Limb (tissue), 2 donors: ENCODE measurements around the gene MEF2C.
A peak's percentile ranks its signal among the peaks of the same experiment; 100 is the strongest.

Experiments used
- DNase-seq, 2 donors: peaks; one replicate each; pipeline ENCODE4 v3.0.0-alpha.2; 2016; ENCODE audit errors: extremely low spot score in 2 of 2

MEF2C gene

GRCh38 chr5:88675168-88675707 is 207.7 kb downstream of the MEF2C start:
- DNase-seq: no peak

GRCh38 chr5:88674356-88675167 is 208.4 kb downstream of the MEF2C start:
- peak in 1 of 2 donors; percentile 82 for DNase-seq

DNA sequence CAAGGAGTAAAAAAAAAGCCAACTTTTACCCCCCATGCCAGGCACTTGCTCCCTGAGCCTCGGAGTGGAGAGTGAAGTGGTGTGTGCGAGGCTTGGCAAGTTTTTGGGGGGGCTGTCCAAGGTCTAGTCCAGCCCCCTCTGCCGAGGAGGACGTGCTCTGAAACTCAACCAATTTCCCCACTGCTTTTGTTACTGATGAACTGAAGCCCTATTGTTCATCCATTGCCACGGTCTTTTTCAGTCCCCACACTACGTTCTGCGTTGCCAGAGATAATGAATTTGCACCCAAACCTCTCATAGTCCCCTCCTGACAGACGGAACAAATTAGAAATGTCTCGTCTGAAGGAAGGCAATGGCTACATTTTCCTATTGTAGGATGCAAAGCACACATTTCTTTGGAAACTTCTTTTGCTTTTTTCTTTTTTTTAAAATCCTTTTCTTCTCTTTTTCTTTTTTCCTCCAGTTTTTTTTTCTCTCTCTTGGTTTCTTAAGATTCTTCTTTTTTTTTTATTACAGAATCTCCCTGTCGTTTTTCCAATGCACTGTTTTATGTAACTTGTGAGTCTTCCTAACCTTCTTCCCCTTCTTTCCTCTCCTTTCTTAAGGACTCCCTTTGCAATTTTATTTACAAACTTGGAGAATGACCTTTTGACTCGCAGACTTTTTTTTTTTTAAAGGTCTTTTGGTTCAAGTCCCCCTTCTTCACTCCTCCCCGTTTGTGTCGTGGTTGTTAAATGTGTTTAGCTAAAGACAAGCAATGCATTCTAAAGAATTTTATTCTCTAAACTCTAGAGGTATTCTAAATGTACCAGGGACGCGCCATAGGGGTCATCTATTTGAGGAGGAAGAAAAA is 209.5 kb downstream of the MEF2C start:
- peak in 1 of 2 donors; percentile 64 for DNase-seq

- peak in 1 of 2 donors; percentile 50 for DNase-seq
These were observed 210.2 kb downstream of the MEF2C start for GRCh38 chr5:88672644-88673252.

DNA sequence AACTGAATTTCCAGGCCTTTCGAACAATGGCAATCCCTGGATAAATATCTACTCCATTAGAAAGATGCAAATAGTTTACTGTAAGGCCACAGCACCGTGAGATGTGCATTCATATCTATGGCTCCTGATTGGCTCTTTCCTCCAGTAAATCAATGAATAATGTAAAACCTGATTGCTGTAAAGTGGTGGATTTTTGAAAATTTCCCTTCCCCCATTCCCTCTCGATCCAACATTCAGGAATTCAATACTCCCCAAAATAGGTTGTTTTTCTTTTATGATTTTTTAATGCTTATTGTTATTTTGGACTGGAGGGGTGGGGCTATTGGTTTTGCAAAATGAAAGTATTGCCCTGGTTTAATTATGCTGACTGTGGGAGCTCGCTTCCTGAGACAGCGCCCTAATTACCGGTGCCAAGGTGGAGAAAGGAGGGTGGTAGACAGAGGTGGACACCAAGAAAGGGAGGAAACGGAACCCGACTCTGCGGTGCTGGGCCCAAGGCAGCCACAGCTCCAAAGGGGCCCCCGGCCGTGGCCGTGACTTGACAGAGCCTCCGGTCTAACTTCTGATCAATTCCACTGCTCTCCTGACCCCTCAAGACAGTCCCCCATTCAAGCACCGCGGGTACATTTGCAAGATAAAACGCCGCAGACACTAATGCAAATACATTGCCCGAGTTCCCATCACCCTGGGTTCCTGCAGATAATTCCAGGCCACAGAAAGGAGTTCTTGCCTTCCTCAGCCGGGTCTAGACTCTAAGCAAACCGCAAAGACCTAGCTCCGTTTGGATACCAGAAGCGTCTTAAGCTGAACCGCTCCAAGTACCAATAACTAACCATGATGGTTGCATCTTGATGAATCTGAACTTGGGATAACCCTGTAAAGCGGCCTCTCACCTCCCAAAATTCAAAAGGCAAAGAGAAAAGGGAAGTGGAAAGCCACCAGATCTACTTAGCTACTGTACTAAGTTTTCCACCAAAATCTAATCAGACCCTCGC is 211.2 kb downstream of the MEF2C start:
- DNase-seq: peak in 1 of 2 donors; percentile 61

DNA sequence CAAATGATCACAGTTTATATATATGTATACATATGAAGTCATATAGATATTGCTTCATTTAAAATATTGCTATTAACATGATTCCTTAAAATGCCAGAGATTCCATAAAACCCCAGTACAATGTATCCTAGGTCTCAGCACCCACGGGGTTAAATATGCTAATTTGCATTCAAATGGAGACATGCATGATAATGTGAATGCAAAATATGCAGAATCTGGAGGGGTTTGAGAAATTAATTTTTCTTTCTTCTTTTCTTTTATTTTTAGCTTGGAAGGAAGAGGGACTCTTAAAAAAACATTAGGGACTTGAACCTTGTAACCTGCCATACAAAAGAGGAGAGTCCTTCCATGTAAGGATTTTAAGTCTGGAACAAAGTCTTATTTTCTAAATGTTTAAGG is 211.9 kb downstream of the MEF2C start:
- DNase-seq: no peak

GRCh38 chr5:88670461-88670860 is 212.5 kb downstream of the MEF2C start:
- no peak for DNase-seq

GRCh38 chr5:88669371-88670050 is 213.5 kb downstream of the MEF2C start:
- no peak for DNase-seq

DNA sequence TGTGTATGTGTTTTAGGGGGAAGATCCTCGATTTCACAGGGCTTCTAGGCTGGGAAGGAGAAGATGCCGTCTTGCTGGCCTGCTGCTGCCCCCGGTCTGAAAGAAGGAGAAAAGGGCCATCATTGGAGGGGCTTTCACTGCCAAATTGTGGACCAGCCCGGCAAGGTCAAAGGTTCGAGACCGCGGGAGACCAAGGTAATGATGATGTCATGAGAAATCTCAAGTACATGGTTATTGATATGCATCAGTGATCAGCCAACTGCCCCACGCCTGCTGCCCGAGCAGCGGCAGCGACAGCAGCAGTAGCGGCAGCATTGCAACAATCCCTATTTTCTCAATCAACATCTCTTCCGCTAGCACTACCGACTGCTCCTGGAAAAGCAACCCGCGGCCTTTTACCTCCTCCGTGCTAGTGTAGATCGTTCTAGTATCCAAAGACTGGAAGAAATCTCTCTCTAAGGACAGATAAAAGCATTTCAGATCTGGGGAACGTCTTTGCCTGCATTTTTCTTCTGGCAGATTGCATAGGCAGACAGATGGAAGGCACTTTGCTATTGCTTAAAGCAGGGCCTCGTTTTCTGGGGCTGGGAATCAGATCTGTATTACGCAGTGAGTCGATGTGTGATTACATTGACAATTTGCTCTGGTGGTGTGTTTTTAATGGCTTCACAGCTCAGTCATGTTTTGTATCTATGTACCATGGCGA is 215.3 kb downstream of the MEF2C start:
- DNase-seq: peak in 1 of 2 donors; percentile 66
